HL-60/S4 treated with phorbol 12-myristate 13-acetate at 8.2 ng/mL for 4 days and 3 days (cell line): ENCODE results near the gene ADIPOR1.
"Not testable (repeated sequence)": the region's sequence is repeated elsewhere in the genome, so short reads cannot be mapped to it uniquely, and the experiment has no call there.

Experiments
- in situ Hi-C: fragments of 300-500 bp; cut with MboI; formaldehyde crosslinking; loops from 2 replicates; pipeline ENCODE4 v1.15.0; 2022; ENCODE audit warnings: low sequenced_read_pairs

The ADIPOR1 gene

DNA sequence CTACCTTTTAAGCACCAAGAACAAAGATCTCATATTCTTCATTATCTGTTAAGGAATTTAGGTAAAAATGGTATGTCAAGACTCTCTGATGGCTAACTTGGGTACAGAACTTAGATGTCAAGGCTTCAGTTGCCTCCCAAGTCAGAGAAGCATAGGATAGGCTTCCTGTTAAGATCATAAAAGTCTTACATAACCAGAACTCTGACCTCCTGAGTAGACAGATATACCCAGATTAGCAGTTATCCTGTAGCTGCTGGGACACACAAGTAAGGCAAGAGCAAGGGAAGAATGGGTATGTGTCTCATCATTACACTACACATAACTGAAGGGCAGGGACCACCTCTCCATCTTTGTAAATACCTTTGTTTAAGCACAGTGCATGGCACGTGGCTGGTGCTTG, 15.7 kb downstream of the ADIPOR1 start:
- in situ Hi-C loops: no loop called here

DNA sequence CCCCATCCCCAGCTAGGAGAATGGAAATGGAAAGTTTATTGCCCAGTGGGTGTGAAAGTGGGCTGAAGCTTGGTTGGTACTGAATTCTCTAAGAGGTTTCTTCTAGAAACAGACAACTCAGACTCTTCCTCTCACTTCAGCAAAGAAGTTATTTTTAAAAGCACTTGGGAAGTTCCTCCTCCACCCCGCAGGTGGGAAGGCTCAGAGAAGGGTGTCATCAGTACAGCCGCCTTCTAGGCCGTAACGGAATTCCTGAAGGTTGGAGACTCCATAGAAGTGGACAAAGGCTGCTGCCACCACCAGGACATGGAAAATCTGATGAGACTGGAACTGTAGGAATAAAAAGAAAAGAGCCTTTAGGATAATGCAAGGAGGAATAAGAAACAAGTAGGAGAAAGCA, 16.7 kb downstream of the ADIPOR1 start:
- in situ Hi-C loops: no loop called here

- in situ Hi-C loops: no loop called here
These were observed 17.6 kb downstream of the ADIPOR1 start for GRCh38 chr1:202940561-202940960.

DNA sequence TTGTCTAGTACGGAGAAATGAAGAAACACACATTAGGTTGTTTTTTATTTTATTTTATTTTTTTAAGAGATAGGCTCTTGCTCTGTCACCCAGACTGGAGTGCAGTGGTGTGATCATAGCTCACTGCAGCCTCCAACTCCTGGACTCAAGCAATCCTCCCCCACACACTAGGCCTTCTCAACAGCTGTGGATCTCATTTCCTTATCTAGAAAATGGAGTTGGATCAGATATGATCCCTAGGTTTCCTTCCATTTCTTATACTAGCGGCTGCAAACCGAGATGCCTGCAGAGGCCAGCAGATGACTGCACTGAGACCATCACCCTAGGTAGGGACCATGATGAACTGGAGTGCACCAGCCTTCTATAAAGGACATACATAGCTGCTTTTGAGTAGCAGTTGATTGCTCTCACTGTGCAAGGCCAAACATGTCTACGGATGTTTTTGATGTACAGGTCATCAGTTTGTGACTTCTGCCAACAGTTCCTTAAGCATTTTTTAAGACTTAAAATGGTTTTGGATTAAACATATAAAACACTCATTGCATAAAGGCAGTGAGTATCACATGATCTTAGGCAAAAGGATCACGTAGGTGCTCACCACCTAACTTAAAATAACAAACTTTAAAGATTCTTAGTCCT, 19.7 kb downstream of the ADIPOR1 start:
- in situ Hi-C loops: no loop called here

DNA sequence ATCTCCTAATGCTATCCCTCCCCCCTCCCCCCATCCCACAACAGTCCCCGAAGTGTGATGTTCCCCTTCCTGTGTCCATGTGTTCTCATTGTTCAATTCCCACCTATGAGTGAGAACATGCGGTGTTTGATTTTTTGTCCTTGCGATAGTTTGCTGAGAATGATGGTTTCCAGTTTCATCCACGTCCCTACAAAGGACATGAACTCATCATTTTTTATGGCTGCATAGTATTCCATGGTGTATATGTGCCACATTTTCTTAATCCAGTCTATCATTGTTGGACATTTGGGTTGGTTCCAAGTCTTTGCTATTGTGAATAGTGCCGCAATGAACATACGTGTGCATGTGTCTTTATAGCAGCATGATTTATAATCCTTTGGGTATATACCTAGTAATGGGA, 21.7 kb downstream of the ADIPOR1 start:
- in situ Hi-C loops: not testable (repeated sequence)

- in situ Hi-C loops: no loop called here
These were observed 22.3 kb downstream of the ADIPOR1 start for GRCh38 chr1:202935844-202936243.

- in situ Hi-C loops: no loop called here
These were observed 23.4 kb downstream of the ADIPOR1 start for GRCh38 chr1:202934755-202935154.

DNA sequence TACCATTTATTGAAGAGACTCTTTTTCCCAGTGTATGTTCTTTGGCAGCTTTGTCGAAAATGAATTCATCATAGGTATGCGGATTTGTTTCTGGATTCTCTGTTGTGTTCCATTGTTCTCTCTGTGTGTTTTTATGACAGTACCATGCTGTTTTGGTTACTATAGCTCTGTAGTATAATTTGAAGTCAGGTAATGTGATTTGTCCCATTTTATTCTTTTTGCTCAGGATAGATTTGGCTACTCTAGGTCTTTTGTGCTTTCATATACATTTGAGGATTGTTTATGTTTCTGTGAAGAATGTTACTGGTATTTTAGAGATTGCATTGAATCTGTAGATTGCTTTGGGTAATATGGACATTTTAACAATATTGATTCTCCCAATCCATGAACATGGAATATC, 25.6 kb downstream of the ADIPOR1 start:
- in situ Hi-C loops: no loop called here

- in situ Hi-C loops: loop anchor here (10.0 kb wide), 1 partner anchor 68 kb away; no protein-coding TSS in a partner anchor
These were observed 31.3 kb downstream of the ADIPOR1 start, which contains the start of gene KLHL12 for GRCh38 chr1:202926581-202927491. Gene KLHL12 (minus strand): TSS chr1:202927234. CDS start chr1:202925162, 2,072 bp downstream.

DNA sequence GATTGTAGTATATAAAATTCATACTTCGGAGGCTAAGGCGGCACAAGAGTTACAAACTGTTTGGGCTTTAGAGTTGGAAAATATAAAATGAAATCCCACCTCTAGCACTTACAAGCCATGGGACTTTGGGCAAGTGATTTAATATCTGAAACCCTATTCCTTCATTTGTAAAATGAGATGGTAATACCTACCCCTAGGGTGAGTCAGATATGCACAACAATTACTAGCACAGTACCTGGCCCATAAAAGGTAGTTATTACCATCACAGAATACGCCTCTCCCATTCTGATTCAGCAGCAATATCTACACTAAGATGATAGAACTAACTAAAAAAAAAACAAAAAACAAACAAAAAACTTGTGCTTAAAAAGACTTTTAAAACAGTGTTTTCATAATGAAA, 34.6 kb downstream of the ADIPOR1 start:
- in situ Hi-C loops: loop anchor here (10.0 kb wide), 1 partner anchor 71 kb away; no protein-coding TSS in a partner anchor

DNA sequence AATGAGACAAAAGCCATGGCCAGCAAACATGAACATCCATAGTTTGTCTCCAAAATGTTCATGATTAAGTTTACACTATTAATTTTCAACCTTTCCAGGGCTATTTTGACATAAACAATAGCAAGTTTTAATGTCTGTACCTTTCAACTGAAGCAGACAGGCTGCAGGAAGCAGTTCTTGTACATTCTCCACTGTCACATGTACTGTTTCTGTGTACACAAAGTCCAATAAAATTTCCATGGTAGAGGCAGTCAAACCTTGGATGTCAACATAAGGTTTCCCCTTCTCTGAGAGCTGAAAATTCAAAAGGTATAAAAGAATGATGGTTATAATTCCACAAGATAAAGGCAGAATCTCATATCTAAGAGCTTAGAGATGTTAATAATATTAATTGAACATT, 38.5 kb downstream of the ADIPOR1 start:
- in situ Hi-C loops: loop anchor here (10.0 kb wide), 1 partner anchor 75 kb away; no protein-coding TSS in a partner anchor

DNA sequence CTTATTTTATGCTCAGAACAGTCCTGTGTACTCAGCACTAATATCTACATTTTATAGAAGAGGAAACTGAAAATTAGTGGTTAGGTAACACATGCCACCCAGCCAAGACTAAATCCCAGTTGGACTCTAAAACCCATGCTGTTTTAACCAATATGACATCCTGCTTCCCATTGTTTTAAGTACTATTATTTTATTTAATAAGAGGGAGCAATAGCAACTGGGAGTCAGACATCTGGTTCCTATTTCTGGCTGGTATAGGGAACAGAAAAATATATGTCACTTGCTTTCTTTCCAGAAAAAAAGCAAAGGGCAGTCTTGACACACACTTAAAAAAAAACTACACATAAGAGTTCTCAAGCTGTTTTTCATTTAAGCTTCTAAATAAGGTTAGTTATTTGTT, 43.0 kb downstream of the ADIPOR1 start:
- in situ Hi-C loops: no loop called here

GRCh38 chr1:202912476-202912875, 45.6 kb downstream of the ADIPOR1 start:
- in situ Hi-C loops: not testable (repeated sequence)

GRCh38 chr1:202909494-202909893, 48.6 kb downstream of the ADIPOR1 start:
- in situ Hi-C loops: no loop called here

DNA sequence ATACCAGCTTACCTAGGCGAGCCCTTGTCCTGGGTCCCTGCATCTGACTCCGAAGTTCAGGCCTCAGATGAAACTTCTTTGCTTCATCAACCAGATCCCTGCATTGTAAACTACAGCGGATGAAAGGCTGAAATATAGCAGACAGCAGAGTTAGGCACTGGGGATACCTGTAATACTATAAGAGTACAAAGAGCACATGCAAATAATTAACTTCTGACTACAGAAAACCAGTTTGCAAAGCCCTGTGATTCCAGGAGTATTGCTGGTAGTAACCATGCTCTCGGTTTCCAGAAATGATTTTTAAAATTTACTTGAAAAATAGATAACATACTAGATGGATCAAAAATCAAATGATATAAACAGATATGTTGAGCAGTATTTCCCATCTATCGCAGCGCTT, 49.1 kb downstream of the ADIPOR1 start:
- in situ Hi-C loops: no loop called here

- in situ Hi-C loops: no loop called here
These were observed 52.8 kb downstream of the ADIPOR1 start for GRCh38 chr1:202905331-202905730.

GRCh38 chr1:202903808-202904207, 54.3 kb downstream of the ADIPOR1 start:
- in situ Hi-C loops: not testable (repeated sequence)

- in situ Hi-C loops: no loop called here
These were observed 56.6 kb downstream of the ADIPOR1 start for GRCh38 chr1:202901555-202901954.

DNA sequence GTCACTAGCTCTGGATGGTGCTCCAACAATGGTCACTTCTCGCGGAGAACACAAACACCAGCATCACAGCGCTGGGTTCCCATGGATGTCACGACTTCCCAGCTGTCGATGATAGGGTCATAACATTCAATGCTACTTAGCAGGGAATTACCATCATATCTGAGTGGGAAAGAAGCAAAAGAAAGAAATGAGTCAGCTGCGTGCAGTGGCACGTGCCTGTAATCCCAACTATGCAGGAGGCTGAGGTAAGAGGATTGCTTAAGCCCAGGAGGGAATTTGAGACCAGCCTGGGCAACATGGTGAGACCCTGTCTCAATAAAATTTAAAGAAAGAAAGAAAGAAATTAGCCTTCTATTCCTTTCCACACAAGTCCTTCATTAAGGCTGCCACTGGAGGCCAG, 65.6 kb downstream of the ADIPOR1 start:
- in situ Hi-C loops: no loop called here
